Brain pericyte (primary cell): ENCODE measurements around the gene TXK.

ENCODE experiments used
- DNase-seq: peaks from one replicate; pipeline ENCODE4 v3.0.0-alpha.2; 2012; ENCODE audit warnings: low read depth, low spot score

The TXK gene

DNA sequence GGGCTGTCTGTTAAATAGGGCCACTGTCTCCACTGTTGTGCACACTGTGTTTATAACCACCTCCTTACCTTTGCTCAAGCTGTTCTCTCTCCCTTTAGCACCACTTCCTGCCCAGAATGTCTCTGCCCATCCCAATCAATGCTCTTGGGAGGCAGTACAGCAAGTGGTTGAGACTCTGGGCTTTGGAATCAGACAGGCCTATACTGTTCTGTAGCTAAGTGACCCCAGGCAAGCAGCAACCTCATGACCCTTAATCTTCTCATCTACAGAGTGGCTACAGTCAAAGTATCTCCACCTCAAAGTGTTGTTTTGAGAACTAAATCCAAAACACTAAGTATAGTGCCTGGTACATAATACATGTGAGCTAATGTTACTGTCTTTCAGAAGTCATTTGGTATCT lies 3.8 kb upstream of the TXK start:
- DNase-seq, result no peak

DNA sequence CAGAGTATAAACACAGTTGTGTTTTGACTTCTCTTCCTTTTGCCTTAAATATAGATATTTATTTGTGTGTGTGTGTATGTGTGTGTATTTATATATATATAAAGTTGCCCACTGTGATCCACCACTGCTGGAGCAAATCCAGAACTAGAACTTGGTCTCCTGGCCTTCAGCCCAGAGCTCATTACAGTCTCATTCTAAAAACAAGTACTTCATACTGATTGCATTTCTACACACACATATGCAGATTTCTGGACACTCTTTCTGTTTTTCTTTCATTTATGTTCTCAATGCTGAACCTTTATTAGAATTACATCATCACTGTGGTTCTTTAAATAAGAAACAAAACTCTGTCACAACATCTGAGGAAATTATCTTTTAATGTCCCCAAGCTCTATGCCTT lies 381 bp downstream of the TXK start:
- peak; percentile 12 for DNase-seq

- DNase-seq, result no peak
Measured at GRCh38 chr4:48131736-48132135, 2.3 kb downstream of the TXK start.

DNA sequence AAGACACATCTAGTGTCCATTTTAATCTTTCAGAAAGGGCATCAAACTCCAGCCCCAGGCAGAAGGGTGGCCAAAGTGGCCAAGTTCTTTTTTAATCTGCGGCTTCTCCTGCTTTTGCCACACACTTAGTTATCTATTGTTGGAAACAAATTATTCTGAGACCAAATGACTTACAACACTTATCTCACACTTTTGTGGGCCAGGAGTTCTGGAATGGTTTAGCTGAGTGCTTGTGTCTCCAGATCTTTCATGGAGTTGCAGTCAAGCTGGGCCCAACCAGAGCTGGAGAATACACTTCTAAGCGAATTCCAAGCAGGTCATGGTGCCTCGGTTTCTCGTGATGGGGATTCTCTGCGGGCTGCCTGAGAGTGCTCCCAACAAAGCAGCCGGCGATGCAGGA lies 4.0 kb downstream of the TXK start:
- no peak for DNase-seq

GRCh38 chr4:48129307-48130014 lies 4.6 kb downstream of the TXK start:
- DNase-seq, result no peak

DNA sequence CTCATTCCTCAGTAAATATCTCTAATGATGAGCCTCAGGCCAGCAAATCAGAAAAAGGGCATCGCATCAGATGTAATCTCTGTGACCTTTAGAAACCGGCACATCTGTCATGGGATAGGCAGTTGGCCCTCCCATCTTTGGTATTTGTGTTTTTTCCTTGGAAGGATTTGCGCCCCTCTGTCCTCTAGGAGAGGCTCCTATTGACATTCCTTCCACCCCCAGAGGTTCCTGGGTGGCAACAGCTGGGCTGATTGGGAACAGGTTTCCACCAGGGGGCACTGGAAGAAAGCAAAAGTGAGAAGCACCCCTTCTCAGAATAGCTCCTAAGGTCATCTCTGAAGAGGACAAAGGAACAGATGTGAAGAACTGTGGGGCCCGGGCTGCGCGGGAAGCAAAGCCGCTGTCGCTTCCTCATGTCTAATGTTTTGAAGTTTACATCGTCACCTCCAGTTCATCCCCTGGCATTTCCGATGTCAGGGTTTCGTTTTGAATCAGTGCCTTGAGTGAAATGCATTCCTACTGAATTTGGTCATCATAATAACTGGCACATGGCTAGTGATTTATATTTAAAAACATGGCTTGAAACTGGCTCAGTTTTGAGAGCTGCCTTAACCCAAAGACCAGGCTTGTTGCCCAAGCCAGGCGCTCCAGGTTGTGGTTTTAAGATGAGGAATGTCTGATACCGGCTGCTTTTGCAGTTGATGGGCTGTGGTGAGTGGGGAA lies 6.2 kb downstream of the TXK start:
- peak; percentile 40 for DNase-seq

DNA sequence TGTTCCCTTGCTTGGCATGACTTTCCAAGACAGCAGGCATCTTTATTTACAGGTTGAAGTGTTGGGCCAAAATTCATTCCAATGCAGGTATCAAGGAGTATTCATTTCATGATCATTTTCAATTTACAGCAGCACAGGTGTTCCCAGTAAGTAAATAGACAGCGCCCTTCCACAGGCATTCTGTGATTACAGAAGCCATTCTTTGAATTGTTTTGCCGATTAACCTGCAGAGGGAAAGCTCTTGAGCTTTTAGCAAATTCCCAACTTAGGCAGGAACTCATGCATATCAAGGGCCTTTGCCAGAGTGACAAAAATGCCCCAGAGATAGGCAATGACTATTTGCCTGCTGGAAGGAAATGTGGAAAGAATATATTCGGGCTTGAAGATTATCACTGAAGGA lies 6.8 kb downstream of the TXK start:
- DNase-seq, result no peak

- no peak for DNase-seq
Measured at GRCh38 chr4:48126621-48127020, 7.4 kb downstream of the TXK start.

GRCh38 chr4:48124870-48125269 lies 9.2 kb downstream of the TXK start:
- DNase-seq, result no peak

DNA sequence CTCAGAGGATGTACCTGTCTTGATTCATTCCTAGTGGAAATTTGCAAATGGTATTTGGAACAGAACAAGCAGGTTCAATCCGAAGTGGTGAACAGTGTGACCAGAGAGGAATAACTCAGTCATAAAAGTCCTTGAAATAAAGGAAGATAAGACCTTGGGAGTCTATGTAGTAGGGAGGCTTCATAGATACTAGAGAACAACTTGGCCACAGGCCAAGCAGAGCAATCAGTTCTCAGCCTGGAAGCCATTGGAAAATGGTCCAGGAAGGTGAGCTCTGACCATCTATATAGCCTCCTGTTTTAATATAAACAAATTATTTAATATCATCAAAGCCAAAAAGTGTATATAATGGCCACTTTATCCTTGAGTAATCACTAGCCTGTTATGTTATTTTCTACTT lies 11.3 kb downstream of the TXK start:
- DNase-seq, result no peak

DNA sequence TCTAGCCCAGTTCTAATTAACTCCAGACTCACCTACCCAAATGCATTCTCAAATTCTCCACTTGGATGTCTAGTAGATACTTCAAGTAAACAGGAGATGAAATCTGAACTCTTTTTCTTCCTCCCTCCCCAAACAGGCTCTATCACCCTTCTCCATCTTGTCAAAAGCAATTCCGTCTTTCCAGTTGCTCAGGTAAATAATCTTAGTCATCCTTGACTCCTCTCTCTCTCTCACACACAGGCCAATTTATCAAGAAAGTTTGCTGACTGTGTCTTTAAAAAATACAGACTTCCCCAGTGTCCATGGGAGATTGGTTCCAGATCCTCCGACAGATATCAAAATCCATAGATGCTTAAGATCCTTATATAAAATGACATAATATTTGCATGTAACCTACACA lies 12.9 kb downstream of the TXK start:
- no peak for DNase-seq

- DNase-seq, result no peak
Measured at GRCh38 chr4:48120132-48120531, 13.9 kb downstream of the TXK start.

DNA sequence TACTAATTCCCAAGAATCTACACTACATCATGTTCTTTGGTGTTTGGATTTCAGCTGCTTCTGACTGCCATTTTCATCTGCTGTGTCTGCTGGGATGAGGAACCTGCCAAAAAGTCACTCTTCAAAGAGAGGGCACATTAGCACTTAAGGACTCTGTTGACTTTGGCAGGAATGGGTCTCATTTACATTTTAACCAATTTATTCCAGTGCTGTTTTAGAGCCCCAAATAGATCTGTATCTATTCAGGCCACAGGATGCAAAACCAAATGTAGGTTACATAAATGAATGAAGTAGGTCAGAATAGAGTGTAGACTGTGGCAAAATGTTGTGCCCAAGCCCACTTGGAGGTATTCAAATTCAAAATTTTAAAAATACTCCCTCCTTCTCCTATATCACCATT lies 14.4 kb downstream of the TXK start:
- DNase-seq, result no peak

GRCh38 chr4:48118081-48118480 lies 16.0 kb downstream of the TXK start:
- DNase-seq, result no peak

DNA sequence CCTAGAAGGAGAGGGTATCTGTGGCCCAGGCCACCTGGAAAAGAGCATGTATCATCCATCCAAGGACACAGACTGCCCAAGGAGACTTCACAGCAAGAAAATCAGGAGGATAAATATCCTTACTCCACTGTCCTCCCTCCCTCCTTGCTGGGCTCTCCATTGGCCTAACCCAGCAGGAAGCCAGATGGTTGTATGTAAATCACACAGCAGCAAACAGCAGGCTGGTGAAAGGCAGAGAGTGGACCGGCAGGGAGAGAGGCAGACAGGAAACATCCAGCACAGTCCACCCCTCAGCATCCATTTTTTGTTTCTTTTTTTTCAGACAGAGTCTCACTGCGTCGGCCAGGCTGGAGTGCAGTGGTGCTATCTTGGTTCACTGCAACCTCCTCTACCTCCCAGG lies 17.5 kb downstream of the TXK start:
- DNase-seq, result no peak

DNA sequence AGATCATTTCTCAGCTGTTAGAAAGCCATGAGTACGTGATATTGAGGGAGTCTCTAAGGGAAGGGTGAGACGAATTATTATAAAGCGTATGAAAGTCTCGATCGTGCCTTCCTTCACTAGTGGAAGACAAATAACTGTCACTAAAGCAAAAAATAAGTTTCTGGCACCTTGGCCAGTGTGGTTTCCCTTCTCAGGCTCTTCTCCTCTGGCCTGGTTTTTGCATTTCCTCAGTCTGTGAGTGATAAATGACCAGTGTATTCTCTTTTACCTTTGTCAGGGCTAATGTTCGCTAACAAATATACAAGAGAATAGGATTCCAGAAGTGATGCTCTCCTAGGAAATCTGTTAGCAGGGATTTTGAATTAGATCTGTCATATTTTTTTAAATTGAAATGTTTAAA lies 19.6 kb downstream of the TXK start:
- DNase-seq, result no peak

DNA sequence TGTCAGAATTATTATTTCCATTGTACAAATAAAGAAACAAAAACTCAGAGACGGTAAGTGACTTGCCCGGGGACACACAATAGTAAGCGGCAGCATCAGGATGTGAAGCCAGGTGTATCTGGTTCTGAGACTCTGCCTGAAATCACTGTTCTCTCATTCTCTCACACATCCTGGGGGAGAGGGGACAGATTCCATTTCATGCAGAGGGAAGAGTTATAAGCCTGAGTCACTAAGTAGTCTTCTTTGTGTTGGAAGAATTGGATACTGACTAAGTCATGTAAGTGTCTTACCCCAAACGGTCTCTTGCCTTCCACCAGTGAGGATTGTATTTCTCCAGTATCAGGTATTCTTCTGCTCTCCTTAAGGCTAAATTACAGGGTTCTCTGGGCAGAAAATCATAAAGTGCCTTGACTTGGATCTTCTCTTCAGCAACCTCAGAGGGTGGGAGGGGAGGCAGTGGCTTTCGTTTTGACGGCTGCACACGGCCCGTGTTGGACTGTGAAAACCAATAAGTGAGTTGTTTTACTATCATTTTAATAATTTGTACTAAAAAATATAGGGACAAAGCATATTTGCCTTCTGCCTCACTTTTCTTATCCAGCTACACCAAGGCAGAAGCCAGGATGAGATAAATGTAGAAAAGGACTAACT lies 21.9 kb downstream of the TXK start:
- no peak for DNase-seq

DNA sequence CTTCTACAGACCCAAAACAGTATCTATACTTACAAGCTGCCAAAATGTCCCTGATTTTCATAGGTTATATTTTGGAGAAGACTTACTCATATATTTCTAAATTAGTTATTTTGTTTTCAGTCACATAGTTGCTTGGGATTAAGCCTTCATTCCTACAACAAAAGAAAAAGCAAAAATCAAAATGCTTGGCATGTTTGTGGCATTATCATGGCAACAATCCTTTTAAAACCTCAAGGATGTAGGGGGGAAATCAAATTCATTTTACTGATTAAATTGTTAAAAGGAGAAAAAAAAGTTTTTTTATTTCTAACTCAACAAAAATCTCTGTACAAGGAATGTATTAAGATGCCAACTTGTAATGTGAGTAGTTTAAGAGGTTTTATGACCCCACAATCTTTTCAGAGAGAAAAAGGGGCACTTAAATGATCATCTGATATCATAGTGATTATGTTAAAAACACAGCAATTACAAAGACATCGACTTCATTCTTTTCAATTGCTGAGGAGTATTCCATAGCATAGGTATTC lies 23.5 kb downstream of the TXK start:
- no peak for DNase-seq

DNA sequence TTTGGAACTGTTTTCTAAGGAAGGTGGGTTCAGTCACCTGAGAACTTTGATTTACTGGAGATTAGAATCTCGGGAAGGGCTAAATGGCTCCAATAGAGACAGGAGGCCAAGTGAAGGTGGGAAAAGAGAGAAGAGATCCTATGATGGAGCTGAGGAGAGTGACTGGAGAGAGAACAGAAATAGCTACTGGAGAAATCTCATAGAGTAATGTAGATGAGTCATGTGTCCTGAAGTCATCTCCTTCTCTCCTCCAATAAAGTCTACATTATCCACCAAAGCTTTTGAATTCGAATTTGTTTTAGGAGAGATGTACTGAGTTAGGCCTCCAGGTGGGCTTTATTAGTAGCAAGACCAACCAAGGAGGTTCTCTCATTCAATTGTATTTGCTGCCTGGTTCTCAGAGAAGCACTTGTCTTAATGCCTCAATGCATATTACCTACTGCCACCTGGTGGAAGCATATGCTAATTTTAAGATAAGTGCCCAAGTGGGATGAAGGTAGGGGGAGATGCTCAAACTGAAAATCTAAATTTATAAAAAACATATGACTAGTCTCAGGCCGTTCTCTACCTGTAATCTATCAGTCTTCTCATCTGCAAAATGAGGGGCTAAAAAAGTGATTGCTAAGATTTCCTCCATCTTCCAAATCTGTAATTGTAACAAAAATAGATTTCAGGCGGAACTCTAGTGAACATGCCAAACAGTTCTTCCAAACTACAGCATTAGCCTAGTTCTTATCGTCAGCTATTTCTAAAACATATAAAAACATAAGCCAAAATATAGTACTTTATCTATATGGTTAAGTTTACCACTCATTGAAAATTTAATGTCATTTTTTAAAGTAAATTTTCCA lies 24.4 kb downstream of the TXK start:
- DNase-seq, result no peak

DNA sequence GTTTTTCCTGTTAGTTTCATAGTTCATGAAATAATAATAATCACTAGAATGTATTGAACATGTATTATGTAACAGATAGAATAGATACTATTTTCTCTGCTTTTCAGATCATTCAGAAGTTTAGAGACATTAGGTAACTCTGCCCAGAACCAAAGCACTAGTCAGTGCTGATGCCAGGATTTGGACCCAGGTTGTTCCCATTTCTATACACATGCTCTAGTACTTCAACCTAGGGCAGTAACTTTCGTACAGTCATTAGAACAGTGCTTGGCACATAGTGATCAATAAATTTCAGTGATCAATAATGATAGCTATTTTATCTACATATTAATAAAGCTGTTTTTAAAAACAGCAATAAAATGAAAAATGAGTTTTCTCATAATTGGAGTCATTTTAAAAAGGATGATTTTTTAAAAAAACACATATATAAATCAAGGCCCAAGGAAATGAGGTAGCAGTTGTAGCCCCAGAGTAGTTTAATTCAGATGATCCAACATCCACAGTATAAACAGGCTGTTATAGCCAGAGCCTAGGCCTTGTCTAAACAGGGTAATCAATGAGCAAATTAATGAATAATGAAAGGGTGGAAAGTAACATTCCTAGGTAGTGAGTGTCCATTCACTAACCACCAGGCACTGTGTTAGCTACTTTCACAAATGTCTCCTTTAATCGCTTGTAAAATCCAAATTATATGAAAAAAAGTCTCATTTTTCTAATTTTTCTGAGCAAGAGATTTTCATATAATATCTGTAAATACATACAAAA lies 25.6 kb downstream of the TXK start:
- DNase-seq, result no peak

- DNase-seq, result no peak
Measured at GRCh38 chr4:48105230-48105629, 28.8 kb downstream of the TXK start.
